HFF-Myc (cell line): ENCODE measurements around the gene PARD3.

Experiments used
- DNase-seq: peaks from one replicate; pipeline ENCODE4 v3.0.0-alpha.2; 2011; ENCODE audit warnings: low read depth; ENCODE audit errors: extremely low read depth
- H3K4me3 ChIP-seq: replicated peaks from 2 replicates; pipeline ENCODE4 v1.5.1; 2011; ENCODE audit warnings: low read depth, mild to moderate bottlenecking, control low read depth, low read length
- TF ChIP-seq, protein P1 (sequence below): IDR thresholded peaks from 2 replicates; pipeline ENCODE4 v1.5.1; 2012; ENCODE audit warnings: mild to moderate bottlenecking, low read depth, low read length, control low read depth; ENCODE audit errors: missing control alignments

PARD3 gene

DNA sequence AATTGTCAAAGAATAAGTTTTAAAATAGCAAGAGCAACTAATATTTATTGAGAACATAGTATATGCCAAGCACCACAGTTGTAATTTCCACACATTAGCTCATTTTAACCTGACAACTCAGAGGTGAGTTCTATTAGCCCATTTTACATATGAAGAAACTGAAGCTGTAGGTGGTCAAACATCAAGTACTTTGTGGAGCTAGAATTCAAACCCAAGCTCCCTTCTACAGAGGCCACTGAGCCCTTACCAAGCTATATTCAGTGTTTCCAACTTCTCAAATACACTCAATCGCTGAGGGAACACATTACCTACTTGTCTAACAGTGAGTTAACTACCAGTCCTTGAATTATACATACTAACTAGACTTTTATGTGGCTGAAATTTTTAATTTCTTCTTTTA lies 236.6 kb downstream of the PARD3 start:
- H3K4me3 ChIP-seq, result no peak overlapping the region
- TF ChIP-seq, protein P1, sequence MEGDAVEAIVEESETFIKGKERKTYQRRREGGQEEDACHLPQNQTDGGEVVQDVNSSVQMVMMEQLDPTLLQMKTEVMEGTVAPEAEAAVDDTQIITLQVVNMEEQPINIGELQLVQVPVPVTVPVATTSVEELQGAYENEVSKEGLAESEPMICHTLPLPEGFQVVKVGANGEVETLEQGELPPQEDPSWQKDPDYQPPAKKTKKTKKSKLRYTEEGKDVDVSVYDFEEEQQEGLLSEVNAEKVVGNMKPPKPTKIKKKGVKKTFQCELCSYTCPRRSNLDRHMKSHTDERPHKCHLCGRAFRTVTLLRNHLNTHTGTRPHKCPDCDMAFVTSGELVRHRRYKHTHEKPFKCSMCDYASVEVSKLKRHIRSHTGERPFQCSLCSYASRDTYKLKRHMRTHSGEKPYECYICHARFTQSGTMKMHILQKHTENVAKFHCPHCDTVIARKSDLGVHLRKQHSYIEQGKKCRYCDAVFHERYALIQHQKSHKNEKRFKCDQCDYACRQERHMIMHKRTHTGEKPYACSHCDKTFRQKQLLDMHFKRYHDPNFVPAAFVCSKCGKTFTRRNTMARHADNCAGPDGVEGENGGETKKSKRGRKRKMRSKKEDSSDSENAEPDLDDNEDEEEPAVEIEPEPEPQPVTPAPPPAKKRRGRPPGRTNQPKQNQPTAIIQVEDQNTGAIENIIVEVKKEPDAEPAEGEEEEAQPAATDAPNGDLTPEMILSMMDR, result no peak
- DNase-seq, result no peak

DNA sequence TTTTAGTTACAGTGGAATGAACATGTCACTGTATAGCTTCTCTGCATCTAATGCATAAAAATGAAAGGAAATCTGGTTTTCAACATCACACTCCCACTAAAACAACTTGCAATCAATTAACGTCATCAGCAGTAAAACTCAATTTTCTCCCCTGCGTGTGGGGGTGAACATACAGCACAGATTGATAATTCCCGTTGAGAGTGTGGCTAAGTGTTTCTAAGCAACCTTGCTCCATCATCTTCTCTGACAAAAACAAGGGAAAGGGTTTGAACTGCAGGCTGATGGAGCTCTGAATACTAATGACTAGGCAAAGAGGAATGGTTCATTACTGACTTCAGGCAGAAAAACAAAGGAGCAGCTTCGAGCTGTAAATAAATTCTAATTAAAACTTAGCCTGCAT lies 238.3 kb downstream of the PARD3 start:
- TF ChIP-seq, protein P1, result no peak
- no peak overlapping the region for H3K4me3 ChIP-seq
- no peak for DNase-seq

DNA sequence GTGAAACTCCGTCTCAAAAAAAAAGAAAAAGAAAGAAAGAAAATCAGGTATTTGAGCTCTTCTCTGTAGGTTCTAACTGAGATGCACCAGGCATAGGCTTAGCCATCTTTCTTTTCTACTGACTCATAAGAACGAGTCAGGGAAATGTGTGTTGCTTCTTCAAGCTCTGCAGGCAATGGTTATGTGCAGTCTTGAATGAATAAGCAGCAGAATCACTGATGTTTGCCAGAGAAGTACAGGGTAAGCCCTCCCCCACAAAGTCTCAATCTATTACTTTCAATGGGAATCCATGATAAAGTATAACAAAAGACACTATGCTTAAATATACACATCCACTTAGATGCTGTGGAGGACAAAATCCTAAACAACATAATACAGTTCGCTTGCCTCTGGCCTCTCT lies 239.2 kb downstream of the PARD3 start:
- no peak for DNase-seq
- TF ChIP-seq, protein P1, result no peak
- no peak overlapping the region for H3K4me3 ChIP-seq

DNA sequence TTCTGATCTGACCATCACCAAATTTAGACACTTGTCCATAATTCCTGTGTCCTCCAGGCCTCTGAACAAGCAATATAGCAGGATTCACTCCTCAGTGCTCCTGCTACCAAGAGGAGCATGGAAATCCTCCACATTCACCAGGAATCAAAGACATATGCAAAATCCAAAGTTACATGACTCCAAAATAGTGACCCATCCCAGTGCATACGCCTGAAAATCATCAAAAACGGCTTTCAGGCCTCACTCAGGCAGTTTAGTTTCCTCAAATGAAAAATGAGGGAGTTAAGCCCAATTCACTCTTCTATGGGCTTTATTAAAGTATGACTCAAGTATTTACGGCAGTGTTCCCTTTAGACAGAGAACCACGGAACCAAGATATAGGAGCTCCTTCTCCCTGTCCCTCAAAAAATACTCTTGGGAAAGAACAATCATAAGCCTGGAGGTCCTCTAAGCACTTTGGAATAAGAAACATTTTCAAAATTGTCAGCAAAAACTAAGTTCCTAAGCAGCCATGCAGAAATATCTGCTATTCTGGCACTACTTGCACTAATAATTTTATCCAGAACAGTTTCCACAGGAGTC lies 240.7 kb downstream of the PARD3 start:
- no peak for DNase-seq
- TF ChIP-seq, protein P1, result no peak
- no peak overlapping the region for H3K4me3 ChIP-seq

DNA sequence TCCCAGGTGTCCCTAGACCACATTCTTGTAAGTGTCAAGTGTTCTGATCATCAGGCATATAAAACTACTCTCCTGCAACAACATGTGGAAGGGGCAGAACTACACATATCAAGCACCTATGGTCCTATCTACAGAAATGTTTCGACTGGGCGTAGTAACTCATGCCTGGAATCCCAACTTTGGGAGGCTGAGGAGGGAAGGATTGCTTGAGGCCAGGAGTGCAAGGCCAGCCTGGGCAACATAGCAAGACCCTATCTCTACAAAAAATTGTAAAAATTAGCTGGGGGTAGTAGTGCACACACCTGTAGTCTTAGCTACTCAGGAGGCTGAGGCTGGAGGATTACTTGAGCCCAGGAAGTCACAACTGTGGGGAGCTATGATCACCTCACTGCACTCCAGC lies 244.2 kb downstream of the PARD3 start:
- TF ChIP-seq, protein P1, result no peak
- DNase-seq, result no peak
- H3K4me3 ChIP-seq, result no peak overlapping the region

DNA sequence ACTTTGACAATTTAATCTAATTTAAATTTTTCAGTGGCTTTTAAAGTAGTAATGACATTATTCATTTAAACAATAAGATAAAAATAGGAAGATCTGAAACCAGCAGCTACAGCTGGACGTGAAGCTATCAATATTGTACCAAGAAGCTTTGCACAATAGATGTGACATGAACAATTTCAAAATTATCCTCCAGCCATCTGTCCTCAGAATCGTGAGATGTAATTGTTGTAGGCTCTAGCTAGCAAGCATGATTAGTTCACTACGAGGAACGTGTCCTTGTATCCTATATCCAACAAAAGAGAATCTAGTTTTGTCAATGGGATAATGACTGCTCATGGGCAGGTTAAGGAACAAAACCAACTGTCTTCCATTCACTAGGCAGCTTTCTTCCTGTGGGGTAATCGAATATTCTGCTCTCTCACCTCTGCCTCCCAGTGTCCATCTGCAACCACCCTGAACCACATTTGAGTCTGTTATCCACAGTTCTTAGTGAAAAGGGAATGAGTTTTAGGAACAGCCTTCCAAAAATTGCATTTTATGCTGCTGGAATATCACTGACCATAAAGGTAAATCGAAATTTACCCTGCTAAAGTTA lies 247.3 kb downstream of the PARD3 start:
- DNase-seq, result no peak
- H3K4me3 ChIP-seq, result no peak overlapping the region
- TF ChIP-seq, protein P1, result no peak

DNA sequence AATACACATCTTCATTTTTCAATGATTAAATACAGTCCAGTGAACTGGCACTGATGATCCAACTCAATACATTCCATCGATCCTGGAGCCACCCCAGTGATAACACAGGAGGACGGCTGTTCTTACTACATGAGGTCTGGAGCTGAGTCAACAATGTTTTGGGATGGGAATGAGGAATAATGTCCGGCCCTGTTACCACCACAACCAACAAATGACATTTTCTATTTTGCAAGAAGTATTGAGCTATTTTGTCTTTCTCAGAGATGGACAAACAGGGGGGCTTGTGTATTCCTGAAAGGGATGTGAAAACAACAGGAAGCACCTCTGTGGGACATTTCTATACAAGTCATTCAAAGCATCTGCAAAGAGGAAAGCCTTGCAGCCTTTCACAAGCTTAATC lies 249.2 kb downstream of the PARD3 start:
- TF ChIP-seq, protein P1, result no peak
- DNase-seq, result no peak

More for the DNA sequence above, 249.2 kb downstream of the PARD3 start:
- H3K4me3 ChIP-seq, result no peak overlapping the region
